Endodermal cell (in vitro differentiated cells): ENCODE measurements around the gene ROR2. TPM values are rescaled to one million over a fixed set of nuclear protein-coding genes. Genes with fewer than 3 reads are reported as not detected.

ENCODE experiments used
- DNase-seq: peaks from one replicate; pipeline ENCODE4 v3.0.0-alpha.2; 2017
- H3K27ac ChIP-seq: 2 replicates; pipeline ENCODE4 v1.5.1; 2013; ENCODE audit warnings: mild to moderate bottlenecking, low read depth, low read length, moderate library complexity
- H3K27me3 ChIP-seq: 2 replicates; pipeline ENCODE4 v1.6.1; 2013; ENCODE audit warnings: mild to moderate bottlenecking, low read length, moderate library complexity; ENCODE audit not compliant: insufficient read depth, control insufficient read depth, poor library complexity, severe bottlenecking
- H3K36me3 ChIP-seq: 2 replicates; pipeline ENCODE4 v1.7.0; 2013; ENCODE audit warnings: mild to moderate bottlenecking, low read length, moderate library complexity; ENCODE audit not compliant: control insufficient read depth, insufficient read depth
- H3K4me1 ChIP-seq: one replicate; pipeline ENCODE4 v1.7.0; 2013; ENCODE audit warnings: low read length; ENCODE audit not compliant: control insufficient read depth, insufficient read depth
- H3K4me3 ChIP-seq: 2 replicates; pipeline ENCODE4 v1.5.1; 2013; ENCODE audit warnings: mild to moderate bottlenecking, low read length, moderate library complexity
- H3K9ac ChIP-seq: 2 replicates; pipeline ENCODE4 v1.6.1; 2013; ENCODE audit warnings: mild to moderate bottlenecking, low read length, moderate library complexity; ENCODE audit not compliant: poor library complexity, severe bottlenecking; ENCODE audit errors: extremely low read depth
- H3K9me3 ChIP-seq: 2 replicates; pipeline ENCODE4 v1.6.1; 2013; ENCODE audit warnings: mild to moderate bottlenecking, low read length, moderate library complexity; ENCODE audit not compliant: control insufficient read depth
- H3K27ac Mint-ChIP-seq: 2 replicates; pipeline ENCODE4 v1.8.0; 2020; ENCODE audit warnings: mixed read lengths
- H3K27me3 Mint-ChIP-seq: 2 replicates; pipeline ENCODE4 v1.8.0; 2021; ENCODE audit warnings: mild to moderate bottlenecking, mixed read lengths; ENCODE audit not compliant: insufficient read depth
- H3K36me3 Mint-ChIP-seq: 2 replicates; pipeline ENCODE4 v1.8.0; 2020; ENCODE audit warnings: low read depth, mixed read lengths
- H3K4me1 Mint-ChIP-seq: 2 replicates; pipeline ENCODE4 v1.8.0; 2020; ENCODE audit warnings: mixed read lengths
- H3K4me3 Mint-ChIP-seq: 2 replicates; pipeline ENCODE4 v1.8.0; 2020; ENCODE audit warnings: mild to moderate bottlenecking, moderate library complexity, mixed read lengths
- H3K9me3 Mint-ChIP-seq: 2 replicates; pipeline ENCODE4 v1.8.0; 2020; ENCODE audit warnings: mild to moderate bottlenecking, mixed read lengths
- WGBS, 2 experiments: methylation state at CpG; one replicate each; pipeline versions ENCODE4 v1.1.5 to v1.1.7; 2013; ENCODE audit warnings: missing lambda C conversion rate in 2 of 2, mixed read lengths in 1 of 2; ENCODE audit not compliant: insufficient coverage in 1 of 2, insufficient read length in 1 of 2; 5-methylcytosine and 5-hydroxymethylcytosine counted together
- total RNA-seq, 2 donors: library from RNA; stranded (reverse); fragmentation: NEBNext Ultra II Directional in 1 of 2; extraction: Animal tissue kit (Norgen Biotek cat#: 25700) in 1 of 2; gene quantifications; 2 replicates in 1 of 2; 3 replicates in 1 of 2; pipeline ENCODE4 v1.2.1, GENCODE V29; 2021
- TF ChIP-seq, protein P1 (sequence below): fragments of 200-600 bp; sonication (generic); conservative IDR thresholded peaks from 2 replicates; pipeline ENCODE4 v1.5.0; 2021; ENCODE audit warnings: antibody characterized with exemption, mild to moderate bottlenecking

The ROR2 gene
- total RNA-seq, 2 donors from 2014 or later = 104 to 160 TPM

DNA sequence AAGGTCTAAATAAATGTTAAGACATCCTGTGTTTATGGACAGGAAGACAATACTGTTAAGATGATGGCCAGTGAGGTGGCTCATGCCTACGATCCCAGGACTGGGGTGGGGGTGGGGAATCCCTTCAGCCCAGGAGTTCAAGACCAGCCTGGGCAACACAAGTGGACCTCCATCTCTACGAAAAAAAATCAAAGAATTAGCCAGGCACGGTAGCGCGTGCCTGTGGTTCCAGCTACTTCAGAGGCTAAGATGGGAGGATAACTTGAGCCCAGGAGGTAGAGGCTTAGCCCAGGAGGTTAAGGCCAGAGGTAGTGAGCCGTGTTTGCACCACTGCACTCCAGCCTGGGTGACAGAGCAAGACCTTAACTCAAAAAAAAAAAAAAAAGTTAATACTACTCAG, 5.3 kb downstream of the ROR2 start:
- peaks cover 27% of the 10 kb centered on the region for H3K36me3 Mint-ChIP-seq
- H3K27ac ChIP-seq = no peak overlapping the region
- no peaks in the 10 kb centered on the region for H3K27me3 Mint-ChIP-seq
- no peaks in the 10 kb centered on the region for H3K9me3 Mint-ChIP-seq
- peak overlapping the region; percentile 87 for H3K9ac ChIP-seq
- peak overlapping the region; percentile 97 for H3K4me3 ChIP-seq
- peaks cover 68% of the 10 kb centered on the region for H3K4me1 Mint-ChIP-seq
- 73 to 86% methylated on average over 4 to 6 of the region's 6 CpGs for WGBS, 2 experiments
- peak overlapping the region; percentile 45 for H3K27ac Mint-ChIP-seq
- no peaks in the 10 kb centered on the region for H3K27me3 ChIP-seq
- H3K4me1 ChIP-seq = peaks cover 10% of the 10 kb centered on the region
- no peak for DNase-seq
- no peaks in the 10 kb centered on the region for H3K9me3 ChIP-seq
- peak overlapping the region; percentile 88 for H3K4me3 Mint-ChIP-seq
- TF ChIP-seq, protein P1, sequence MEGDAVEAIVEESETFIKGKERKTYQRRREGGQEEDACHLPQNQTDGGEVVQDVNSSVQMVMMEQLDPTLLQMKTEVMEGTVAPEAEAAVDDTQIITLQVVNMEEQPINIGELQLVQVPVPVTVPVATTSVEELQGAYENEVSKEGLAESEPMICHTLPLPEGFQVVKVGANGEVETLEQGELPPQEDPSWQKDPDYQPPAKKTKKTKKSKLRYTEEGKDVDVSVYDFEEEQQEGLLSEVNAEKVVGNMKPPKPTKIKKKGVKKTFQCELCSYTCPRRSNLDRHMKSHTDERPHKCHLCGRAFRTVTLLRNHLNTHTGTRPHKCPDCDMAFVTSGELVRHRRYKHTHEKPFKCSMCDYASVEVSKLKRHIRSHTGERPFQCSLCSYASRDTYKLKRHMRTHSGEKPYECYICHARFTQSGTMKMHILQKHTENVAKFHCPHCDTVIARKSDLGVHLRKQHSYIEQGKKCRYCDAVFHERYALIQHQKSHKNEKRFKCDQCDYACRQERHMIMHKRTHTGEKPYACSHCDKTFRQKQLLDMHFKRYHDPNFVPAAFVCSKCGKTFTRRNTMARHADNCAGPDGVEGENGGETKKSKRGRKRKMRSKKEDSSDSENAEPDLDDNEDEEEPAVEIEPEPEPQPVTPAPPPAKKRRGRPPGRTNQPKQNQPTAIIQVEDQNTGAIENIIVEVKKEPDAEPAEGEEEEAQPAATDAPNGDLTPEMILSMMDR = no peak
- H3K36me3 ChIP-seq = peaks cover 45% of the 10 kb centered on the region

DNA sequence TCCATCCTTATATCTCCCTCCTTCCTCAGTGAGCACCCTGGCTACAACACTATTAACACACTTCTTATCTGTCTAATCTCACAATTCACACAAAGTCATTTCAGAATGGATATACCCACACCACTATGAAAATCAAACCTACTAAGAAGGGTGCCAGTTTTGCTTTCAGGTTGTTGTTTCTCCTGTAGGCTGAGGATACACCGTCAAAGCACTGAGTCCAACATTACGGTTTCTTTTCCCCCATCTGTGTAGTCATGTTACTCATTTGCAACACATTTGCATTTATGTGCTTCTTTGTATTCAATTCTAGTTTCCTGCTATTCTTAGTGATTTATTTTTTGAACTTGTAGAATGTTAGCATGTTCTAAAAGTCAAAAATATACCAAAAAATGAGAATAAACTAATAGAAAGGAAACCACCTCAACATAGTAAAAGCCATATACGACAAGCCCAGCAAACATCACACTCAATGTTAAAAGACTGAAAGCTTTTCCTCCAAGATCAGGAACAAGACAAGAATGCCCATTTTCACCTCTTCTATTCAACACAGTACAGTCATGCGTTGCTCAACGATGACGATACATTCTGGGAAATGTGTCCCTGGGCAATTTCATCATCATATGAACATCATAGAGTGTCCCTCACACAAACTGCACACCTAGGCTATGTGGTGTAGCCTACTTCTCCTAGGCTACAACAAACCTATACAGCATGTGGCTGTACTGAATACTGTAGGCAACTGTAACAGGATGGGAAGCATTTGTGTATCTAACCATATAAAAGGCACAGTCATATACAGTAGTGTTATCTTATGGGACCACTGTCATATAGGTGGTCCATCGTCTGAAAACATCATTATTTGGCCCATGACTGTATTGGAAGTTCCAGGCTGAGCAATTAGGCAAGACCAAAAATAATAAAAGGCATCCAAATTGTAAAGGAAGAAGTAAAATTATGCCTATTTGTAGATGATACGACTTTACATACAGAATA, 6.3 kb downstream of the ROR2 start:
- peaks cover 74% of the 10 kb centered on the region for H3K4me1 Mint-ChIP-seq

DNA sequence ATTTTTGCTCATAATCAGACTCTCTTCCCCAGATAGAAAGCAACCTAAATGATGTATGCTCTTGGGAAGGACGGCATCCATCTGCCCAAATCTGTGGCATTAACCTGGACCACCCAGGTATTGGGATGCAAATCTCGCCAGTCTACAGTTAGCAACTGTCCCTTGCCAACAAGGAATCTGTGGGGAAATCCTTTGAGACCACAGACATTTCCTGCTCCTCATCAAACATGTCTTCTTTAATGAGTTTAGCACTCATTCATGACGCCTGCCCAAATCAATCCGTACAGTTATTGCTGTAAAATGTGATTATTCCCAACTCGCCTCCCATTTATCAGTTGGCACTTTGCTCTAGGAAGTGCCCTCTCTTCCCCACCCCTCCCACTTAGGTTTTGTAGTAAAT, 7.8 kb downstream of the ROR2 start:
- H3K9ac ChIP-seq = no peak overlapping the region
- H3K27me3 ChIP-seq = no peaks in the 10 kb centered on the region
- Mint-ChIP-seq H3K27me3 (no peaks in the 10 kb centered on the region), H3K9me3 (no peaks in the 10 kb centered on the region), H3K36me3 (peaks cover 42% of the 10 kb centered on the region), H3K27ac (no peak overlapping the region), H3K4me3 (no peak overlapping the region), H3K4me1 (peaks cover 82% of the 10 kb centered on the region)
- TF ChIP-seq, protein P1 = no peak
- 89 to 95% methylated on average over 2 to 5 of the region's 5 CpGs for WGBS, 2 experiments
- H3K4me3 ChIP-seq = peak overlapping the region; percentile 97
- H3K36me3 ChIP-seq = peaks cover 65% of the 10 kb centered on the region
- no peak overlapping the region for H3K27ac ChIP-seq
- H3K9me3 ChIP-seq = no peaks in the 10 kb centered on the region
- no peak for DNase-seq
- peaks cover 21% of the 10 kb centered on the region for H3K4me1 ChIP-seq

More for the DNA sequence above, 6.3 kb downstream of the ROR2 start:
- H3K36me3 Mint-ChIP-seq = peaks cover 31% of the 10 kb centered on the region
- Histone ChIP-seq H3K27me3 (no peaks in the 10 kb centered on the region), H3K9me3 (no peaks in the 10 kb centered on the region), H3K9ac (no peak overlapping the region), H3K4me3 (peak overlapping the region; percentile 97), H3K4me1 (peaks cover 16% of the 10 kb centered on the region), H3K36me3 (peaks cover 52% of the 10 kb centered on the region), H3K27ac (no peak overlapping the region)
- WGBS, 2 experiments = 92 to 100% methylated on average over 5 to 8 of the region's 8 CpGs
- no peaks in the 10 kb centered on the region for H3K27me3 Mint-ChIP-seq
- peak overlapping the region; percentile 88 for H3K4me3 Mint-ChIP-seq
- TF ChIP-seq, protein P1 = no peak
- H3K9me3 Mint-ChIP-seq = no peaks in the 10 kb centered on the region
- DNase-seq = peak; percentile 18
- no peak overlapping the region for H3K27ac Mint-ChIP-seq
